ENCODE measurements around the gene PGAP6. TPM values are rescaled to one million over a fixed set of nuclear protein-coding genes. Genes with fewer than 3 reads are reported as not detected.

PGAP6 gene
- total and polyA plus RNA-seq, 2 of the 4 experiments (the other 2 are of a cell fraction) = 49.1 to 124 TPM

GRCh38 chr16:351804-352520 is 29.8 kb downstream of the PGAP6 start:
- H2BK5ac ChIP-seq (ENCODE audit: low read depth, low read length, poor library complexity, severe bottlenecking) = no peak overlapping the region
- peaks cover 40 to 47% of the 10 kb centered on the region in 2 experiments for H3K79me1 ChIP-seq (ENCODE audit: low read depth in 1 of 2, low read length in 2 of 2)
- dilution Hi-C loops (cut with HindIII; ENCODE audit: low sequenced_read_pairs, unreplicated experiment) = no loop called here
- BruUV-seq (replicated peaks) = no TSS peak
- H4K20me1 ChIP-seq (ENCODE audit: insufficient read depth, low read length) = peaks cover 32% of the 10 kb centered on the region
- peak overlapping the region; percentile 80 for H3K4me2 ChIP-seq (ENCODE audit: low read depth, low read length)
- no peaks in the 10 kb centered on the region for H3K27me3 ChIP-seq (ENCODE audit: control insufficient read depth, insufficient read depth, low read length)
- H3K23ac ChIP-seq (ENCODE audit: low read depth, low read length) = no peak overlapping the region; the same call in 1 of the 2 replicates
- 0% methylated on average over 52 of the region's 95 CpGs; no CpG with 5 or more reads in 1 of the 2 experiments for WGBS, 2 experiments (ENCODE audit: extremely low coverage in 2 of 2, insufficient read length in 1 of 2)
- peak overlapping the region; percentile 89 for H2AFZ ChIP-seq (replicated peaks; ENCODE audit: low read length, poor library complexity)
- no peak overlapping the region for H2BK120ac ChIP-seq (ENCODE audit: low read depth, low read length)
- no peak overlapping the region for H3K18ac ChIP-seq (ENCODE audit: low read depth, low read length)
- CTCF ChIA-PET = no interaction called here
- in situ Hi-C loops (cut with MboI; ENCODE audit: low sequenced_read_pairs) = no loop called here
- H3K14ac ChIP-seq (replicated peaks; ENCODE audit: low read depth, low read length) = 0 out of 2 replicates have a peak overlapping the region, but pooled peaks have one; percentile 31
- H4K8ac ChIP-seq (ENCODE audit: low read depth in 2 of 2, low read length in 2 of 2) = peak overlapping the region in 1 of 2 experiments; percentile 78; a peak in 2 of 4 replicates
- H3K4ac ChIP-seq (ENCODE audit: low read depth, low read length) = peak overlapping the region; percentile 69; the same call in 1 of the 2 replicates
- H3K36me3 ChIP-seq (ENCODE audit: control insufficient read depth, insufficient read depth, low read length) = peaks cover 6% of the 10 kb centered on the region; the same call in 1 of the 2 replicates
- POLR2A ChIA-PET (ENCODE audit: unreplicated experiment) = interaction anchor here (0.6 kb wide), 2 partner anchors 21 to 34 kb away, joined by 4 to 9 read pairs; no protein-coding TSS in a partner anchor
- H2BK15ac ChIP-seq (ENCODE audit: low read depth, low read length) = no peak overlapping the region; the same call in 2 of the 3 replicates
- H3K4me3 ChIP-seq (ENCODE audit: insufficient read depth, low read depth, low read length) = peak overlapping the region; percentile 57
- no peak overlapping the region for H4K91ac ChIP-seq (ENCODE audit: insufficient read depth, low read depth, low read length)
- peak overlapping the region; percentile 1; the same call in 1 of the 2 replicates for H2AK5ac ChIP-seq (ENCODE audit: low read depth, low read length)
- H3K9me1 ChIP-seq (ENCODE audit: insufficient read depth, low read length) = peaks cover 11% of the 10 kb centered on the region
- H2AK9ac ChIP-seq (replicated peaks; ENCODE audit: low read depth, low read length, poor library complexity) = peak overlapping the region; percentile 98
- H4K5ac ChIP-seq (ENCODE audit: low read depth, low read length) = no peak overlapping the region
- peak overlapping the region; percentile 38 for H3K56ac ChIP-seq (ENCODE audit: extremely low read depth, insufficient read depth, low read length)
- peak overlapping the region; percentile 74 for H3K9ac ChIP-seq (ENCODE audit: low read depth, low read length)
- TF ChIP-seq MXI1 (IDR thresholded peaks at IDR 0.05; ENCODE audit: borderline replicate concordance, low read depth, low read length) (peak; percentile 20; the same call in 1 of the 2 replicates), CHD1 (IDR thresholded peaks at IDR 0.05; ENCODE audit: low read depth, low read length) (no peak), POLR2A (IDR thresholded peaks at IDR 0.05; ENCODE audit: low read depth, low read length) (no peak), BHLHE40 (IDR thresholded peaks at IDR 0.05; ENCODE audit: low read depth, low read length) (no peak), FOS (IDR thresholded peaks at IDR 0.05; ENCODE audit: low read depth, low read length) (no peak), USF2 (IDR thresholded peaks at IDR 0.05; ENCODE audit: low read depth, low read length) (peak; percentile 16; the same call in 1 of the 2 replicates), MAFK (IDR thresholded peaks at IDR 0.05; ENCODE audit: low read depth, low read length) (no peak), RAD21 (IDR thresholded peaks at IDR 0.05; ENCODE audit: low read length) (no peak)
- H3K27ac ChIP-seq (ENCODE audit: insufficient read depth, low read length) = peak overlapping the region; percentile 18; the same call in 1 of the 2 replicates
- H3K9me3 ChIP-seq (ENCODE audit: control insufficient read depth, insufficient read depth, low read length) = no peaks in the 10 kb centered on the region
- no peak for DNase-seq
- peak; percentile 40 for ATAC-seq (ENCODE audit: low read depth)
- H2BK20ac ChIP-seq (ENCODE audit: low read depth, low read length) = no peak overlapping the region
- peaks cover 5% of the 10 kb centered on the region; the same call in 1 of the 2 replicates for H3K4me1 ChIP-seq (ENCODE audit: control insufficient read depth, insufficient read depth, low read length)
- intact Hi-C loops (cut with micrococcal nuclease) = loop anchor here (2.0 kb wide), 1 partner anchor 117 kb away; the partner anchor contains the start of gene FAM234A
